LNCaP clone FGC (cell line): Measurements from ENCODE around the gene KIAA1328.
"Not testable (repeated sequence)": the region's sequence is repeated elsewhere in the genome, so short reads cannot be mapped to it uniquely, and the experiment has no call there.

ENCODE experiments used
- DNase-seq: peaks from one replicate; pipeline ENCODE4 v3.0.0-alpha.2; 2011; ENCODE audit warnings: low read depth
- H3K4me3 ChIP-seq: 2 replicates; pipeline ENCODE4 v1.5.1; 2011; ENCODE audit warnings: mild to moderate bottlenecking, low read depth, low read length, control low read depth
- CTCF ChIP-seq: IDR thresholded peaks from 2 replicates; pipeline ENCODE4 v1.5.1; 2012; ENCODE audit warnings: mild to moderate bottlenecking; ENCODE audit not compliant: control insufficient read depth, insufficient read depth; ENCODE audit errors: extremely low read depth

Gene KIAA1328

DNA sequence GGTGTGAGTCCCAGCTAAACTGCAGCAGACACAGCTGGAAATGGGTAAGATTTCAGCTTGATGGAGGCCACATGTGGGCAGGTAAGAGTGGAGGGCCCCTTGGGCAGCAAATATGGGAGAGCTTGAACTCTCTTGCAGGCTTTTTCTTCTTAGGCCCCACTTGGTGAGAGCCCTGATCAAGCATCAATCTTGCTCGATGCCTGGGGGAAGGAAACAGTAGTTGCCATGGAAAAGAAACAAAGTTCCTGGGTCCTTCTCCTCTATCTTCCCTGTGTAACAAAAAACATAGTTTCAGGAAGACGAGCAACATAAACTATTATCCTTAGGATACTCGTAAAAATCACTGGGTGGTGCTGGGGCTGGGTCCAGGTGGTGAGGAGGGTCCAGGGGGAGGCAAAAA, 42.9 kb downstream of the KIAA1328 start:
- H3K4me3 ChIP-seq, result no peak overlapping the region
- no peak for TF ChIP-seq CTCF
- no peak for DNase-seq

GRCh38 chr18:36872329-36872728, 43.4 kb downstream of the KIAA1328 start:
- DNase-seq, result no peak
- TF ChIP-seq CTCF, result no peak
- H3K4me3 ChIP-seq, result no peak overlapping the region

DNA sequence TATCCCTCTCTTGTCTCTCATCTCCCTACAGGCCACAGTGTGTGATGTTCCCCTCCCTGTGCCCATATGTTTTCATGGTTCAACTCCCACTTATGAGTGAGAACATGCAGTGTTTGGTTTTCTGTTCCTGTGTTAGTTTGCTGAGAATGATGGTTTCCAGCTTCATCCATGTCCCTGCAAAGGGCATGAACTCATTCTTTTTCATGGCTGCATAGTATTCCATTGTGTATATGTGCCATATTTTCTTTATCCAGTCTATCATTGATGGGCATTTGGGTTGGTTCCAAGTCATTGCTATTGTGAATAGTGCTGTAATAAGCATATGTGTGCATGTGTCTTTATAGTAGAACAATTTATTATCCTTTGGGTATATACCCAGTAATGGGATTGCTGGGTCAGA, 44.9 kb downstream of the KIAA1328 start:
- not testable (repeated sequence) for DNase-seq, H3K4me3 ChIP-seq

DNA sequence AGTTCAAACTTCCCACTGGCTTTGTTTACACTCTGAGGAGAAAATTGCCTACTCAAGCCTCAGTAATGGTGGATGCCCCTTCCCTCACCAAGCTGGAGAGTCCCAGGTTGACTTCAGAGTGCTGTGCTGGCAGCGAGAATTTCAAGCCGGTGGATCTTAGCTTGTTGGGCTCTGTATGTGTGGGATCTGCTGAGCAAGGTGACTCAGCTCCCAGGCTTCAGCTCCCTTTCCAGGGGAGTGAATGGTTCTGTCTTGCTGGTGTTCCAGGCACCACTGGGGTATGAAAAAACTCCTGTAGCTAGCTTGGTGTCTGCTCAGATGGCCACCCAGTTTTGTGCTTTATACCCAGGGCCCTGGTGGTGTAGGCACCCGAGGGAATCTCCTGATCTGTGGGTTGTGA, 50.9 kb downstream of the KIAA1328 start:
- DNase-seq, H3K4me3 ChIP-seq: not testable (repeated sequence)

GRCh38 chr18:36885981-36886380, 57.1 kb downstream of the KIAA1328 start:
- no peak overlapping the region for H3K4me3 ChIP-seq
- no peak for TF ChIP-seq CTCF
- no peak for DNase-seq

DNA sequence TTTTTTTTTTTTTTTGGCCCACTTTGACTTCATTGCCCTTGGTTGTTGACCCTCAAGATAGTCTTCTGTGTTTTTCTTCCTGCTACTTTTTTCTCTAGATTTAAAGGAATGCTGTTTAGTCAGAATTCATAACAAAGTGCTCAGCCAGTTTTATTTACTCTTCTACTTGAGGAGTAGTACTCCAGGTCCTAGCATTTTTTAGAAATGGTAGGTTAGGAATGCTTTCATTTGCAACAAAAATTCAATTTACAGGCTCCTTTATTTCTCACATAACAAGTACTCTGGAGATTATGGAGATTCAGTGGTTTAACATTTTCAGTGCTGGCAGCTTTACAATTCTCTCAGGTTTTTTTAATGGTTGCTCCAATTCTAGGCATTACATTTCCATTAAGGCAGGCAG, 58.2 kb downstream of the KIAA1328 start:
- H3K4me3 ChIP-seq, result no peak overlapping the region
- DNase-seq, result no peak
- no peak for TF ChIP-seq CTCF

DNA sequence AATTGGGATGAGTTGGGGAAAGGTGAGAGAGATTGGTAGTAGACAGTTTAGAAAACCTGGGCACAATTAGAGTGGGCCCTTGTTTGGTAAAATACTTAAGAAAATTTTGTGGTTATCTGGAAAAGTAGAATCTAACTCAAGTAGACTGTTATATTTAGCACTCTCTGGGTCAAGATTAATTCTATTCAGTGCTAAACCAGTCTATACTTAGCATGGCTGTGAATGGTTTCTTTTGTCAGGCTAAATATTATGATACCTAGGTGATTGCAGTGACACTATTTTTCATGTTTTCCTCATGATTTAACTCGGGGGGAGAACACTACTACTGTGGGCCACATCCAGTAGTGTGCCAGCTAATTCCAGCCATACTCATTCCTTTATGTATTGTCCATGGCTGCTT, 58.9 kb downstream of the KIAA1328 start:
- no peak for DNase-seq
- no peak overlapping the region for H3K4me3 ChIP-seq
- no peak for TF ChIP-seq CTCF

DNA sequence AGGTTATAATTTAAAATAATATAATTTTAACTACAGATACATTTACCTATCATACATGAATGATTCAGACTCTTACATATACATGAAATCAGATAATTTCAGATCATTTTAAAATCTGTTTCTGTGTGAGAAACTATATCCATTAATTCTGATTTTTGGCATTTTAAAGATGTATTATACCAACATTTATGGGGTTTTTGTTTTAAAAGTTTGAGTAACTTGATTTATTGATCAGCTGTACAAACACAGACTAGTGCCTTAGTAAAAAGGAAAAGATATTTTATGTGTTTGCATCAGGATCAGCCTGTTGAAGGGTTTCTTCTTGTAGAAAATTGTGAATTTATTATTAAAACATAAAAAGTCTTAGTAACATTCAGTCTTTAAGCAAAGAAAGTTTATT, 59.9 kb downstream of the KIAA1328 start:
- TF ChIP-seq CTCF, result no peak
- DNase-seq, result no peak
- no peak overlapping the region for H3K4me3 ChIP-seq
